GM21737 (cell line): Measurements from ENCODE around the gene TCAIM.
A peak's percentile ranks its signal among the peaks of the same experiment; 100 is the strongest.
"Not testable (repeated sequence)": the region's sequence is repeated elsewhere in the genome, so short reads cannot be mapped to it uniquely, and the experiment has no call there.

Experiments
- ATAC-seq: cut with Tn5 transposase; IDR thresholded peaks from one replicate; pipeline ENCODE4 v1.9.1; 2021; ENCODE audit warnings: mild to moderate bottlenecking, moderate library complexity; ENCODE audit not compliant: unreplicated experiment

TCAIM gene

DNA sequence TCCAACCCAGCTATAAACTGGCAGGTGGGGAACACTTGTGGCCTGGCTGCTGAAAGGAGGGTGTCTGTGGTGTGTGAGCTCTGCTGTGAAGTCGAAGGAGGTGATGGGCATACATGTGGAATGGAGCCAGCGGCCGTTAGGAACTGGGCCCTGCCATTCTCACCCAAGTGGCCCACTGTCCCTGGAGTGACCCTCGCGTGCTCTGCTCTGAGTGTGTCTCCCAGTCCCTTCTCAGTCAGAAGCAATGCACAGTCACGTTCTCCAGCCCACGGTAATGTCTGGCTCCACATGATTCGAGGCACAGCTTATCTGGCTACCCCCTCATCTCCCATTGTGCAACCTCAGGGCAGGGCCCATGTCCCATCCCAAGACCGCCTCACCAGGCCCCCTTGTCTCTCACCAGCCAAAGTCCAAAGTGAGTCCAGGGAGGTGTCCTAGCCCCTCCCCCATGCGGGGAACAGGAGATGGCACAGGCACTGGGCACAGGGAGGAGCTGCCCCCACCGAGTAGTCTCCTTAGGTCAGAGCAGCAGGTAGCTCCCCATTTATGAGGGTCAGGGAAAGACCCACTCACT, 76.0 kb downstream of the TCAIM start:
- ATAC-seq, result no peak

GRCh38 chr3:44415421-44415820, 76.9 kb downstream of the TCAIM start:
- no peak for ATAC-seq

GRCh38 chr3:44416031-44417030, 77.8 kb downstream of the TCAIM start:
- ATAC-seq, result no peak

DNA sequence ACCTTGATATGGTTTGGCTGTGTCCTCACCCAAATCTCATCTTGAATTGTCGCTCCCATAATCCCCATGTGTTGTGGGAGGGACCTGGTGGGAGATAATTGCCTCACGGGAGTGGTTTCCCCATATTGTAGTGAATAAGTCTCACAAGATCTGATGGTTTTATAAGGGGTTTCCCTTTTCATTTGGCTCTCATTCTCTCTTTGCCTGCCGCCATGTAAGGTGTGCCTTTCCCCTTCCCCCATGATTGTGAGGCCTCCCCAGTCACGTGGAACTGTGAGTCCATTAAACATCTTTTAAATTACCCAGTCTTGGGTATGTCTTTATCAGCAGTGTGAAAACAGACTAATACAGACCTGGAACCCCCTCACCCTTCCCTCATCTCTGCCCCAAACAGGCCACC, 79.6 kb downstream of the TCAIM start:
- not testable (repeated sequence) for ATAC-seq

GRCh38 chr3:44418549-44418948, 80.0 kb downstream of the TCAIM start:
- no peak for ATAC-seq

- no peak for ATAC-seq
These were observed 80.8 kb downstream of the TCAIM start for GRCh38 chr3:44419116-44419922.

DNA sequence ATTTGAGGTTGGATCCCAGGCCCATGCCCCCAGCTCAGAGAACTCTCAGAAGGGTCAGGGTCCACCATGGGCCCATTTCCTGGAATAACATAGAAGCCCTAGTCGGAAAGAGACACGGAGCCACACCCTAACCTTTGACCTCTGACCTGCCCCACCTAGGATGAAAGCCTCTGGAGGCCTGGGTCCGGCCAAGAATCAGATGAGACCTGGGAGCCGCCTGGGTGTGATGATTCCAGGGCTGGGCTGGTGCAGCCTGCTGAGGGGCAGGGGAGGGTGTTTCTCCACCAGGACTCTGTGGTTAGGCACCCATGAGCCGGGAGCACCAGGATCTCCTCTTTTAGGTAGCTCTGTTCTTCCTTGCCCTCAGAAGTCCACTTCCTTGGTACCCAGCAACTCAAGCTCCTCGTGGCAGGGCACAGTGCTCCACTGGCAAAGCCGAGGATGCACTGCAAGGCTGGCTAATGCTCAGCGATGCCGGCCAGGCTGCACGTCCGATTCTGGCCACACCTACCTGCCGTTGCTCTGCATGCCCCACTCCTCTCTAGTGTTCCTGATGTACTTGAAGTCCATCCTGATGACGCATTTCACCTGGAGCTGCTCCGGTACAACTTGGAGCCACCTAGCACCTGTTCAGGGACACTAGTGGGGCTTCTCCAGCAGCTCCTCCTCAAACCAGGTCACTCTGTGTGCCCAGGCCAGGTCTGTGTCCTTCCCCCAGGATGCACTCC, 81.5 kb downstream of the TCAIM start:
- ATAC-seq, result no peak

GRCh38 chr3:44420676-44421075, 82.1 kb downstream of the TCAIM start:
- no peak for ATAC-seq

DNA sequence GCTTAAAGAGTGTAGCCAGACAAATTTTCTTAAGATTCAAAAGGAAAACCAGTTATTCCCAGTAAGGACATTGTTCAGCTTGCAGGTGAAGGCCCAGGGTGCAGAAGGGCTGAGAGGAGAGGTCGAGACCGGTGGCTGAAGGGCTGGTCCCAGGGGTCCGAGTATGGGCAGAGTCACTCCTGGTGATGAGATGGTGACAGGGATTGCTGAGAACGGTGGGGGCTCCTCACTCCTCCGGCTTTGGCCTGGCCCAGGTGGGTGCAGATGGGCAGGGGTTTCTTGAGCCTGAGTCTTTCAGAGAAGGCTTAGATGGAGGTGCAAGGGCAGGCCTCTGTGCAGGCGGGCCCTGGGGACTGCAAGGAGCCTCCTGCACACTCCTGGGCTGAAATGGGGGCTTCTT, 82.7 kb downstream of the TCAIM start:
- no peak for ATAC-seq

GRCh38 chr3:44424758-44425157, 86.2 kb downstream of the TCAIM start:
- ATAC-seq, result no peak

DNA sequence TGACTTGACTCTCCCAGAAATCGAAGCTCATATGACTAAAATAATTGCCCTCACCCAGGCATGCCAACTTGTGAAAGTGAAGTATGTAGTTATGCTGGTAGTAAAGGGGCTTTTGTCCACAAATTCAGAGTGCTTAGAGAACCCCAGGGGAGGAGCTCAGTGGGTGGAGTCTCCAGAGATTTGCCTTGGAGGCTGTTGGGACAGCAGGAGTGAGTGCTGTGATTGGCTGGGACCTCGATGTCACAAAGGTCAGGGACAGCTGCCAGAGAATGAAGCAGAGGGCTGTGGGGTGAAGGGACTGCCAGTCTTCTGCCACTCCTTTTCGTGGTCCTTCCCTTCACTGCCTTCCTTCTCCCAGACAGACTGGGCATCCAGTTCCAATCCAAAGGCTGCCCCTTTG, 89.1 kb downstream of the TCAIM start:
- no peak for ATAC-seq

DNA sequence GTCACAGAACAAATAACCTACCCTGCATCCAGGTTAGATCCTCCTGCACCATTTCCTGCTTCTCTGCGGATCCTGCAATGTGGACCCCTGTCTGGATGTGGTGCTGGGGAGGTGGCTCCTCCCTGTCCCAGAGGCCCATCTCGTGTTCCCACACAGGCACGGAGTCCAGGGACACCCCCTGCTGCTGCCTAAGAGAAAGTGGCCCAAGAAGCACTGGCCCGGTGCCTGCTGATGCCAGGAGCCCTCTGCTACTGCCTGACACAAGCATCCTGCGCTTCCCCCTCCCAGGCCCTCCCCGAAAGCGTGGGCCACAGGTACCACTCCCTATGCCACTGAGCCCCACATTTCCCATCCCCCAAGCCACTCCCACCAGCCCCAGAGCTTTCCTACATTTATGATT, 90.3 kb downstream of the TCAIM start:
- no peak for ATAC-seq

DNA sequence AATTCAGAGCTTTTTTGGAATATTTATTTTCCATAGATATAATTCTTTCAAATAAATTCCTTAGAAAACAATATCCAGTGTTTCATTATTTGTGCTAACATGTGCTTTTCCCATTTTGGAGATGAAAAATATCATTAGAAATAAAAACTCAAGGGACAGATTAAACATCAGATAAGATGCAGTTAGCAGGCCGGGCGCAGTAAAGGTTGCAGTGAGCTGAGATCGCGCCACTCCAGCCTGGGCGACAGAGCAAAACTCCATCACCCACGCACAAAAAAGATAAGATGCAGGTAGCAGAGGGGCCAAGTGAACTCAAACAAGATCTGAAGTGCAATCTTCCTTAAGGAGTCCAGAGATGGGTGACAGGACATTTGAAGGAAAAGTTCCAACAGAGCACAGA, 90.9 kb downstream of the TCAIM start:
- no peak for ATAC-seq

- no peak for ATAC-seq
These were observed 91.9 kb downstream of the TCAIM start for GRCh38 chr3:44430466-44430865.

DNA sequence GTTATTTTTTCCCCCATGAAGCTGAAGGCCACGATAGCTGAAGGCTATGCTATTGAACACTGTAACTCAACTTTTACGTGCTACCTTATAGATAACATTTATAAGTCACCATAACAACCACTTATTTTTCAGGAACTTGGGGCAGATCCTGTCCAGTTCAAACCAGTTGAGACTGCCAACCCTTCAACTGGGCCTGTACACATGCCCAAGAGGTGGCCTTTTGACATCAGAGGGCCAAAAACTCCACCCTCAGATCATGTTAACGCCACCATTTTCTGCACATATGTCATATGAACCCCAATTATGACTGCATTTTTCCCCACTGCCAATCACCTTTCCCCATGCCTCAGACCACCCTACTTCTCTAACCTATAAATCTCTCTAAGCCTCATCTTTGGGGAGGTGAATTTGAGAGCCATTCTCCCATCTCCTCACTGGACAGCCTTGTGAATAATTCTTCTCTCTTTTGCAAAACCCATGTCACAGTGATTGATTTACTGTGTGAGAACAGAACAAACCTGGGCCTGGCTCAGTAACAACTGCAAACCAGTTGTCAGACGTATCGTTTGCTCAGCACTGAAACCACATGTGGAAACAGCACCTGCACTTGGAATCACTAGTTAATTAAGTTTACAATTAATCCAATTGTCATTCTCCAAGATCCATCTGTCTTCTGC, 96.4 kb downstream of the TCAIM start:
- ATAC-seq, result no peak

DNA sequence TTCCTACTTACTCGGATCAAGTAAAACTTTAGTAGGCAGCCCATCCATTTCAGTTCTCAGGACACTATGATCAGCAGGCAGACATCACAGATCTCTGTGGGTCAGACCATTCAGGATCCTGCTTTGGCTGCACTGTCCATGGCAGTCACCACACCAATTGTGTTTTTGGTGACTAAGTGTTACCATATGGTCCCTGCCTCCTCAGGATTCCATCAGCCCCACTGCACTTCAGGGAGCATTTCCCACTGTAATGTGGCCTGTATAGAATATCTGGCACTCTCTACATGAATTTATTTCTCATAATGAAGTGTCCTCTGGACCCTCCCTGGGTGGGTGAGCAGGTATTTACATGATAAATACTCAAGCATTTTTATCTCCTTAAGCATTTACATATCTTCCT, 97.6 kb downstream of the TCAIM start:
- ATAC-seq, result no peak

DNA sequence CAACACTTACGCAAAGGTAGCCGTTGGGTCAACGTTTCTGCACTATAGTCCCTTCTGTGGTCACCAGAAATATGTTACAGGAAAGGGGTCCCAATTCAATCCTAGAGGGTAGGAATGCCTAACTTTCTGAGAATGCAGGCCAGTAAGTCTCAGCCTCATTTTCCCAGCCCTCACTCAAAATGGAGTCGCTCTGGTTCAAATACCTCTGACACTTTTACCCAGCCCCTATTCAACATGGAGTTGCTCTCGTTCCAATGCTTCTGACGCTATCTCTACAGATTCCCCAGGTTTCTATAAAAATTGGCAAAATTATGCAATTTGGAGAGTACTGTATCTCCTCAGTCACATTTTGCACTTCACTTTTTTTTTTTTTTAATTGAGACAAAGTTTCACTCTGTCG, 99.2 kb downstream of the TCAIM start:
- no peak for ATAC-seq

- peak; percentile 95 for ATAC-seq
These were observed 101.1 kb downstream of the TCAIM start for GRCh38 chr3:44439499-44440295.

DNA sequence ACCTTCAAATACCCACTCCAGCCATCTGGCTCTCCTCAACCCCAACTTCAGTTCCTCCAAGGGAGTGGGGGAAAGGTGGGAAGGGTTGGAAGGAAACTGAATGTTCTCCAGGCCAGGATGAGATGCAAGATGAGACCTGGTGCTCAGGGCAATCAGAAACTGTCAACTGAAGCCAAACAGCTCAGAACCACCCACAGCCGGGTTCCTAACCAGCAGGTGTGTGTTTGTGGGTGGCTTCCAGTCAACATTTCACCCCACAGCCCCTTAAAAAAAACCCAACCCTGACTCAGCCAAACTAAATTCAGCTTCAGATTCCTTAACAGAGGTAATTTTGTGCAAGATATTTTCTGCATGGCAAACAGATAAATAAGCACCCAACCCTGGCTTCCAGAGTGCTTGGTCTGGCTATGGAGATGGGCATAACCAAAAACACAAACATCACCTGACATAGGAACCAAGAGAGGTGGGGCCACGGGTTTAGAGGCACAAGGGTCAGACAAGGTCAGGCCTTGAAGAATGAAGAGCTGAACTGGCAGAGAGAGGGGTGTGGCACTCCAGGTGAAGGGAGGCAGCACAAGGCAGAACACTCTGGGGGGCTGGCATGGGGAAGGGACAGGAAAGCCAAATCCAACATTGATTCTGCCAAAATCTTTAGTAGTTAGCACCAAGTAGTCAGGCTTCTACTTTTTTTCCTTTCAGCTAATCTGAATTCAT, 104.2 kb downstream of the TCAIM start:
- no peak for ATAC-seq
